GM18502 (cell line): ENCODE measurements around the gene BTBD10.

Experiments used
- ATAC-seq: cut with Tn5 transposase; IDR thresholded peaks from one replicate; pipeline ENCODE4 v1.9.1; 2021; ENCODE audit warnings: mild to moderate bottlenecking; ENCODE audit not compliant: unreplicated experiment, poor library complexity

Gene BTBD10

DNA sequence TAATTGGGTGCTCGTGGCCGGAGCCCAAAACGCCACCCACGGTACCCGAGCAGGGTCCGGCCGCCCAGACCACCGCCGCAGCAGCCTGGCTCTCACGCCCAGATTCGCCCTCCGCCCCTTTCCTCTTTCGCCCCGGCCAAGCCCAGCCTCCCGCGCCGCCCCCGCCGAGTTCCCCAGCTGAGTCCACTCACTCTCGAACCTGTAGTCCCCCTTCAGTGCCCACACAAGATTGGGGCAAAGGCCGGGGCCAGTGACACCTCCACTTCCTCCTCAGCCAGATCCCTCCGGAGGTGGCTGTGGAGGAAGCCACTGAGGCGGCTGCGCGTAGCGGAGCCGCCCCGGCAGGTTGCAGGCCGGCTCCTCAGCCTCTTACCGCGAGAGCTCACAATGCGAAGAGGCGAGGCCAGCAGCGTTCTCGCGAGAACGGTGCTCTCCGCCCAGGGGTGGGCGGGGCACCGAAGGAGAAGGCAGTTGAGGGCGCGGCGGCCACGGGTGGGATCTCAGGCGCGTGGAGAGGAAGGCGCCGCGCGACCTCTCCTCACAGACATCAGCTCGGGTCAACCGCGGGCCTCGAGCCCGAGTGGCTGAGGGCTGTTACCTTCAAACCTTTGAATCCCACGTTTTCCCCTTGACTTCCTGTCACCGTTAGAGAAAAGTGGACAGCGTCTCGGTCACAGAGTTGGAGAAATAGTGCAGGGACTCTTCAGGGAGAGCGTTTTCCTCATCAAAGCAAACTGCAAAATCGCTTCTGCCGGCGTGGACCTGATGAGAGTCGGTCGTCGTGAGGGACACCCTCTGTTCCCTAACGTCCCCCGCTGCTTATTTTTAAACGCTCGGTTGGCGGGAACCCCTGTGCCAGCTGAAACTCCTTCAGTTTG is at the start of gene BTBD10:
TSS of gene BTBD10 (minus strand) at position 322 of the 878 bp plus-strand sequence. CDS start 18,098 bp downstream, outside the sequence.
- peak; percentile 96 for ATAC-seq

- no peak for ATAC-seq
Observed at GRCh38 chr11:13503393-13503792, 40.4 kb upstream of the BTBD10 start.

DNA sequence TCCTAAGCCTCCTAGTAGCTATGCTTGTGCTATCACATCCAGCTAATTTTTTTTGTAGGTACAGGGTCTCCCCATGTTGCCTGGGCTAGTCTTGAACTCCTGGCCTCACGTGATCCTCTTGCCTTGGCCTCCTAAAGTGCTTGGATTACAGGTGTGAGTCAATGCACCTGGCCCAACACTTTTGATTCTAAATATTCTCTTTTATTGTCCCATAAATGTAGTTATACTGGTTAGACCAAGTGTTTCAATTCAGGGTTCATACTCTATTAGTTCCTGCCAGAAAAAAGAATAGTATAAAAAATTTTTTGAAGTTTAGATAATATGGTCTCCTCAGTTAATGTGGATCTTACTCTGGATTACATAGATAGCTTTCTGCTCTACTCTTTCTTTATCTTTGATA is 39.5 kb upstream of the BTBD10 start:
- ATAC-seq = no peak

DNA sequence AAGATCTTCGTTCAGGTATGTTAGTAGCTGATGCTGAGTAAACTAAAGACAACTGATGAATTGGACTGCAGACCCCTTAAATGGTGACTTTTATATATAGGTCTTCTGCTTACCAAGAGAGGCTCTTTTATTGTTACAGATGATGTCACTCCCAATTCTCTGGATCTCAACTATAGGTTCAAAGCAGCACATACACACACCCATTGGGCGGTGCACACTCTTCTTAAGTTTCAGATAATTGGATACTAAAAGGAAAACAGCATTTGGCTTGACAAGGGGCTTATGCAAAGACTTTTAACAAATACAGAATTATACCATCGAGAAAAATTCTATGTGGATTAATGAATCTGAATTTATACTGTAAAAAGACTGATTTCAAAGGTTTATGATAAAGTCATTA is 32.9 kb upstream of the BTBD10 start, which contains the start of gene PTH:
TSS of gene PTH (minus strand) at position 69 of the 400 bp plus-strand sequence. CDS start 3,142 bp downstream, outside the sequence.
- ATAC-seq = no peak

DNA sequence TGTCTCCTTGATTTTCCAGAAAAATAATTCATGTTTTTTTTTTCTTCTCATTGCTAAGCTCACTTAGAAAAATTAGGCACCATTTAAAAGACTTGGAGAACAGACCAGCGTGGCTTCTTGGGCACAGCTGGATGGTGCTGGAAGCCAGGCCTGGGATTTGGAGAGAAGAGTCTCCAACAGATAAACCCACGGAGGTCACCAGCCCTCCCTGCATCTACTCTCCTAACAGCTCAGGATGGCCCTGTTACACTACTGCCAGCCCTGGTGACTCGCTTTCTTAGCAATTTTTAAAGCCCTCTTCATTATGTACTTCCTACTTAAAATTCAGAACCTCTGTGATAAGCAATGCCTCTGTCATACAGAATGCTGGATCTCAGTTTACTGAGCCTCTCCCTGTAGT is 31.0 kb upstream of the BTBD10 start:
- no peak for ATAC-seq

- ATAC-seq = peak; percentile 86
Observed at GRCh38 chr11:13487661-13488030, 24.6 kb upstream of the BTBD10 start.

GRCh38 chr11:13486926-13487660 is 24.1 kb upstream of the BTBD10 start:
- peak; percentile 98 for ATAC-seq

- ATAC-seq = no peak
Observed at GRCh38 chr11:13480198-13480597, 17.2 kb upstream of the BTBD10 start.

- no peak for ATAC-seq
Observed at GRCh38 chr11:13479688-13480087, 16.7 kb upstream of the BTBD10 start.

GRCh38 chr11:13475091-13475490 is 12.1 kb upstream of the BTBD10 start:
- ATAC-seq = no peak

DNA sequence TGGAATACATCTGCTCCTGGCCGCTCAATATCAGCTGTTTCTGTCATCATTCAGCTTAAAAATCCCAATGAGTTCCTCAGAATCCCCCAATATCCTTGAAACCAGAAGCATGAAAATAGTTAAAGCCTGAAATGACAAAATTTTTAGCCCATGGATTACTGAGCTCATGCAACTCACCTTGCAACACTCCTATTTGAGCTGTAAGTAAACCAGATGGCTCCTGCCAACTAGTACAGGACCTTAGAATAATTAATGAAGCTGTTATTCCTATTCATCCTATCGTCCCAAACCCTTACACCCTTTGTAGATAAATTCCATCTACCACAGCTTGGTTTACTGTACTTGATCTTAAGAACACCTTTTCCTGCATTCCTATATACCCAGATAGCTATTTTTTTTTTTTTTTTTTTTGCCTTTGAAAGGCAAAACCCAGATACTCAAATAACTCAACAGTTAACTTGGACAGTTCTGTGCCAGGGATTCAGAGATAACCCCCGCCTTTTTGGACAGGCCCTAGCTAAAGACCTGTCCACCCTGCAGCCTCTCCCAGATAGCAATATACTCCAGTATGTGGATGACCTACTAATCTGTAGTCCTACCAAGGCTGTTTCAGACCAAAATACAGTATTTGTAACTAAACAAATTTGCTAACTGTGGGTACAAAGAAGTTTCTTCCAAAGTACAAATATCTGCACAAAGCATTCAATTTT is 10.1 kb upstream of the BTBD10 start:
- ATAC-seq = no peak

GRCh38 chr11:13468750-13469149 is 5.7 kb upstream of the BTBD10 start:
- ATAC-seq = no peak

GRCh38 chr11:13465909-13466371 is 2.9 kb upstream of the BTBD10 start:
- no peak for ATAC-seq

DNA sequence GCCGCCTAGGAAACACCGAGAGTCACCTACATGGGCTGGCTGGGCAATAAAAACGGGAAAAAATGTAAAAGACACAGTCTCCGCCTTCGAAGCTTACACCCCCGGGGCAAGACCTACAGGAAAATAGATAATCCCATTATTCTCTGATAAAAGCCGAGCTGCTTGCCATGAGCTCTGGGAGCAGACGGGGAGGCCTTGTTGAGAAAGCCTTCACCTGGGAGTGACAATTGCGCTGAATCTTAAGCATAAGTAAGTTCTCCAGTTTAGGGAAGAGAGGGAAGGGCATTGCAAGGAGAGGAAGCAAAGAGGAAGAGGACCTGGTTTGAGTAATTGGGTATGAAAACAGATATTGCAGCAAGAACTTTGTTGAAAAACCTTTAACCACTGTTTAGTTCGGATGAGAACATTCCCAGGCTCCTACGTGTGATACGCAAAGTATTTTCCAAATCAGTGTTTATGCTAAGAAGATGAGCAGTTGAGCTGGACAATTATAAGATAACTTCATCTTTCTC is 813 bp upstream of the BTBD10 start:
- ATAC-seq = no peak

DNA sequence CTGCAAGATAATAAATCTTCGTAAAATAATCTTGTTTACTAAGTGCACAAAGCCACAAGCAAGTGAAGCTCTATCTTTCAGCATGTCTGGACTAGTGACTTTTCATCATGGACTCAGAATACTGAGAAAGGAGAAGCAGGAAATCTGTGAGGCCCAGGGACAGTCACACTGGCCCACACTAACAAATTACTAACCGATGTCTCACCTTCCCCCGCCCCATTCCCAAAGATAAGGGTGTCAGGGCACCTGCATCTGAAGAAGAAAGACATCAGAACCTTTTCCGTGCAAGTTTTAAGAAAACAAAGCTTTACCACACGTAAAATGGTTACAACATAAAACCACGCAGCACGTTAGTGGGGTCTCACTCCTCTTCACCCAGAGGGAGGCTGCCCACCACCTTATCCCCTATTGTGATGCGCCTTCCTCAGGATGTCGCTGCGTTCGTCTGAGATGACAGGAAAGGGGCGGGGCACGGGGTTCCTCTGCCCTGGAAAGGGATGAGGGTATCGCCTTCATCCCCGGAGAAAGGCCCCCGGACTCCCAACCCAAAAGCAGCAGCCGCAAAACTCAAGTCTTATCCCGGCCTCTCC is 616 bp downstream of the BTBD10 start:
- ATAC-seq = peak; percentile 50

DNA sequence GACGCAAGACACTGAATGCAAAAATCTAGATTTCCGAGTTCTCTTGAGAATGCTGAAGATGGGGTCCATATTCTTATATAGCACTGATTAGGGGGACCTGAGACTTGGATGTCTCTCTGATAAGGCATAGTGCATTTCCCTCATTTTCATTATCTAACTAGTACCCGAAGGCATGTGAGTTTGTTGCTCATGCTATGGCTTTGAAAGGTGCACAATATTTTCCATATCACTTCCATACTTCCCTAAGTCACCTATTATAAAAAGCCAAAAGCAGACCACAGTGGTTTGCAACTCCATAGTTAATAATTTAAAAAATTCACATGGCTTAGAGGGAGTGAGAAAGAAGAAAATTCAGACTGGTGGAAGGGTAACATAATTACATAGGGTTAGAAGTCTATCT is 1.7 kb downstream of the BTBD10 start:
- no peak for ATAC-seq

GRCh38 chr11:13450832-13451397 is 12.1 kb downstream of the BTBD10 start:
- no peak for ATAC-seq

GRCh38 chr11:13449522-13449921 is 13.5 kb downstream of the BTBD10 start:
- ATAC-seq = no peak

DNA sequence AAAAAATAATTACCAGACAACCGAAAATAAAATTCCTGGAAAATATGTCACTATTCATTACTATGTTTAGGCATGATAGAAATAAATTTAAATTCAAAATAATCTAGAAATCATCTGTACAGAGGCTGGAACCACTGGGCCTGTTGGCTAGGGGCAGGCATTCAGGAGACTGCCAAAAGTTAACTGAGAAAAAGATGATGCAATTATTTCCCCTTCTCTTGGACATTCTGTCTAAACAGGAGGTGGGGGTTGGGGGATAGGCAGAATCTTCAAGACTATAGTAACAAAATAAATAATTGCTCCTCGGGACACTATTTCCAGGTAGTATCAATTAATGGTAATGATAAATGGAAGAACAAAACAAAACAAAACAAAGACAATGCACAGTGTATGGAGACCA is 14.1 kb downstream of the BTBD10 start:
- no peak for ATAC-seq

GRCh38 chr11:13446444-13446843 is 16.6 kb downstream of the BTBD10 start:
- ATAC-seq = no peak
